Spleen (tissue), 7 donors: ENCODE measurements around the gene HSPB6.

Experiments
- CTCF ChIP-seq, 11 experiments: fragments of 200-600 bp in 7 of 11; fragments of 450-650 bp in 4 of 11; sonication (generic) in 4 of 11; IDR thresholded peaks in 8 of 11; conservative IDR thresholded peaks in 3 of 11; 1 replicate in 7 of 11; 2 replicates in 4 of 11; pipeline versions ENCODE4 v1.4.0 to v1.8.0; 2016 to 2021; ENCODE audit warnings: antibody characterized with exemption in 11 of 11, inconsistent platforms in 4 of 11, mild to moderate bottlenecking in 1 of 11
- POLR2A ChIP-seq, 3 donors: fragments of 450-650 bp; IDR thresholded peaks; one replicate each; pipeline ENCODE4 v1.5.1; 2017; ENCODE audit warnings: antibody characterized with exemption in 3 of 3, mild to moderate bottlenecking in 1 of 3
- POLR2AphosphoS5 ChIP-seq, 3 donors: sonication (generic); formaldehyde crosslinking; IDR thresholded peaks; one replicate each; pipeline ENCODE4 v1.5.1; 2017; ENCODE audit warnings: antibody characterized with exemption in 3 of 3
- donor health status: DM: no; HTN: no; CAD: no; lungs with moderate emphysema.
- donor health status: DM: no; HTN: no; CAD: no.
- donor health status: DM: no; HTN: no; CAD: no.

DNA sequence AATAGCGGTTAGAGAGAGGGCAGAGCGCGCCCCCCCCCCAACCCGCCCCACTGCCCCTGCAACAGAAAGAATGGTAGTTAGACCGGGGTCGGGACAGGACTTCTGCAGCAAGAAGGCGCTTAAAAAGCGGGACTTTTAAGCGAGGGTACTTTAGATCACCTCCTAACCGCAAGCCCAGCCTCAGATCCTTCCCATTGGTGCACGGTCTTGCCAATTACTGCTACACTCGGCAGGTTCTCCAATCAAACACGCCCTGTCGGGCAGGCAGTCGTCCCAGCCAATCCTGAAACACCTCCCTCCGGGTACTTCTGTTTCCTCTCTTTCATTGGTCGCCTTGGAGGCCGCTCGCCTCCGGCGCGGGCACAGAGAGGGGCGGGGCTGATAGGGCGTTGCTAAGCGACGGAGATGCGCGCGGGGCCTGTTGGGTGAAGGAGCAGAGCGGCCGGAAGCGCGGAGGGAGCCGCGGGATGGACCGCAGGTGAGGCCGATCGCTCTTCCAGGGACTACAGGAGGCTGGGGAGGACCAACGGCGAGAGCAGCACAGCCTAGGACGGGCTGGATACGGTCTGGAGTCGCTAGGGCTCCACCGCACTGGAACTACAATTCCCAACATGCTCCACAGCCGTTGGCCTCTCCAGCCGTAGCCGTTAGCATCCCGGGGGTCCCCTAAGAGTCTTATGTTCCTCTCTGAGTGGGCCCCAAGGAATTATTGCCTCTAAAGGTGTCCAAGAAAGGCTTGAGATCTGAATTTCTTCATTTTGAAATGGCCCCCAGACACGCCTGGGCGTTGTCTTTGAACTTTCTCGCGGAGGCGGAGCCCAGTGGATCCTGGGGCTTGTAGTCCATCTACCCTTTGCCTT lies 1.1 kb upstream of the HSPB6 start, which contains the start of gene PROSER3:
- TF ChIP-seq POLR2A (IDR thresholded peaks at IDR 0.05) (peak in 1 of 3 donors; percentile 13), POLR2AphosphoS5 (IDR thresholded peaks at IDR 0.05) (peak; percentile 92 to 97 (median 93)), CTCF (IDR thresholded peaks at IDR 0.05 in 8 of 11, conservative IDR thresholded peaks at IDR 0.05 in 3 of 11) (peak in 1 of 11 experiments; percentile 11)
